Measurements from ENCODE around the gene FAM219A. TPM values are rescaled to one million over a fixed set of nuclear protein-coding genes. Genes with fewer than 3 reads are reported as not detected.

The FAM219A gene
- total RNA-seq, 1 experiment from 2014 or later = 17.1 TPM

GRCh38 chr9:34396276-34397214 is 61.8 kb downstream of the FAM219A start:
- Histone ChIP-seq H3K9ac (ENCODE audit: low read length) (no peak overlapping the region), H2AFZ (ENCODE audit: low read length) (no peak overlapping the region), H3K36me3 (ENCODE audit: low read depth, low read length) (no peaks in the 10 kb centered on the region), H3K27me3 (ENCODE audit: low read length) (no peaks in the 10 kb centered on the region), H4K20me1 (ENCODE audit: low read length) (no peaks in the 10 kb centered on the region), H3K4me2 (ENCODE audit: low read length) (no peak overlapping the region), H3F3A (ENCODE audit: low read length, unreplicated experiment) (no peaks in the 10 kb centered on the region), H3K9me3 (ENCODE audit: low read length) (no peaks in the 10 kb centered on the region), H3K4me1 (ENCODE audit: insufficient read depth, low read length) (no peaks in the 10 kb centered on the region), H3K9me2 (replicated peaks; ENCODE audit: low read length) (no peaks in the 10 kb centered on the region), H3K27ac (ENCODE audit: low read length) (no peak overlapping the region), H3K4me3 (ENCODE audit: low read length) (no peak overlapping the region), H3K79me2 (ENCODE audit: low read length) (no peaks in the 10 kb centered on the region)
- ATAC-seq (no peak), DNase-seq (no peak)
- intact Hi-C loops (cut with micrococcal nuclease) = no loop called here
- no TSS peak for BruUV-seq (replicated peaks)
- no peak for TF ChIP-seq EZH2 (IDR thresholded peaks at IDR 0.05; ENCODE audit: low read length, unreplicated experiment)
- no peak for TF ChIP-seq EZH2phosphoT487 (IDR thresholded peaks at IDR 0.05; ENCODE audit: borderline replicate concordance, low read length)
- TF ChIP-seq CTCF (conservative IDR thresholded peaks at IDR 0.05; ENCODE audit: low read depth, low read length) = no peak
- CTCF ChIA-PET = no interaction called here
- POLR2A ChIA-PET (ENCODE audit: unreplicated experiment) = no interaction called here

DNA sequence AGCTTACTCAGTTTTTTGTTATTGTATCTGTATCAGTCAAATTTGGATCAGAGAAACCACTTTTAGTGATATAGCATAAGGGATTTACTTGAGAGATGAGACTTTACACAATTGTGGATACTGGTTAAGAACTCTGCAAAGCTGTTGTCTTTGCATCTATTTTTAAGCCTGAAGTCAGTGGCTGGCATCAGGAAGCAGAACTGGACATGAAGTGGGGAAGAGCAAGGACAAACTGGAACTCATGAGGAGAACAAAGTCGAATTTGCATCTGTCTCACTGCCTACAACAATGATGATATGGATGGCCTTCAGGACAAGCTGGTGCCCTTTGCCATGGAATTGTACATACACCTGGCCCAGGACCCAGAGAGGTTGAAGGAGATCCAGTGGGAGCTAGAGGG is 65.9 kb downstream of the FAM219A start:
- Histone ChIP-seq H4K20me1 (ENCODE audit: low read length) (no peaks in the 10 kb centered on the region), H3K4me3 (ENCODE audit: low read length) (no peak overlapping the region), H3K4me1 (ENCODE audit: insufficient read depth, low read length) (no peaks in the 10 kb centered on the region), H3K4me2 (ENCODE audit: low read length) (no peak overlapping the region), H3K27me3 (ENCODE audit: low read length) (no peaks in the 10 kb centered on the region), H2AFZ (ENCODE audit: low read length) (no peak overlapping the region), H3K9me2 (replicated peaks; ENCODE audit: low read length) (no peaks in the 10 kb centered on the region), H3F3A (ENCODE audit: low read length, unreplicated experiment) (no peaks in the 10 kb centered on the region), H3K27ac (ENCODE audit: low read length) (no peak overlapping the region), H3K36me3 (ENCODE audit: low read depth, low read length) (no peaks in the 10 kb centered on the region), H3K9me3 (ENCODE audit: low read length) (no peaks in the 10 kb centered on the region), H3K9ac (ENCODE audit: low read length) (no peak overlapping the region), H3K79me2 (ENCODE audit: low read length) (no peaks in the 10 kb centered on the region)
- intact Hi-C loops (cut with micrococcal nuclease) = no loop called here
- POLR2A ChIA-PET (ENCODE audit: unreplicated experiment) = no interaction called here
- CTCF ChIA-PET = no interaction called here
- no TSS peak for BruUV-seq (replicated peaks)
- no peak for DNase-seq
- TF ChIP-seq EZH2 (IDR thresholded peaks at IDR 0.05; ENCODE audit: low read length, unreplicated experiment) = no peak
- TF ChIP-seq EZH2phosphoT487 (IDR thresholded peaks at IDR 0.05; ENCODE audit: borderline replicate concordance, low read length) = no peak
- no peak for TF ChIP-seq CTCF (conservative IDR thresholded peaks at IDR 0.05; ENCODE audit: low read depth, low read length)
- ATAC-seq = no peak

DNA sequence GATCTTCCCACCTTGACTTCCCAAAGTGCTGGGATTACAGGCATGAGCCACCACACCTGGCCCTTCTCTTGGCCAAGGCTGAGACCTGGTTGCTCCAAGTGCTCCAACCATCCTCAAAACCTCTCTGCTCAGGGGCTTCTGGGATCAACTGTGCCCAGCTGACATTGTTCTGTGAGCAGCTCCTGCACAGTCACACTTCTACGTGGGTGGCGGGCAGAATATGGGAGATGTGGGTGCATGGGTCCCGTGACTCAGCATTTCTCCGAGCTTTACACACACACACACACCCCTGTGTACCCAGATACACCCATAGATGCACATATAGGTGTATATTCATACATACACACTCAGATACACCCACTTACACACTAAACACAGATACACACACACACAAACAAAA is 71.1 kb downstream of the FAM219A start:
- CTCF ChIA-PET = no interaction called here
- no peak for DNase-seq

More for the DNA sequence above, 71.1 kb downstream of the FAM219A start:
- H3K9ac ChIP-seq (ENCODE audit: low read length) = no peak overlapping the region
- intact Hi-C loops (cut with micrococcal nuclease) = no loop called here
- no peaks in the 10 kb centered on the region for H3K9me3 ChIP-seq (ENCODE audit: low read length)
- no peaks in the 10 kb centered on the region for H3F3A ChIP-seq (ENCODE audit: low read length, unreplicated experiment)
- H3K9me2 ChIP-seq (replicated peaks; ENCODE audit: low read length) = no peaks in the 10 kb centered on the region
- no peak overlapping the region for H3K27ac ChIP-seq (ENCODE audit: low read length)
- no peaks in the 10 kb centered on the region for H3K36me3 ChIP-seq (ENCODE audit: low read depth, low read length)
- TF ChIP-seq CTCF (conservative IDR thresholded peaks at IDR 0.05; ENCODE audit: low read depth, low read length) (no peak), EZH2phosphoT487 (IDR thresholded peaks at IDR 0.05; ENCODE audit: borderline replicate concordance, low read length) (no peak), EZH2 (IDR thresholded peaks at IDR 0.05; ENCODE audit: low read length, unreplicated experiment) (no peak)
- no peaks in the 10 kb centered on the region for H3K79me2 ChIP-seq (ENCODE audit: low read length)
- no peak overlapping the region for H3K4me3 ChIP-seq (ENCODE audit: low read length)
- no peak overlapping the region for H3K4me2 ChIP-seq (ENCODE audit: low read length)
- no peak overlapping the region for H2AFZ ChIP-seq (ENCODE audit: low read length)
- no peak for ATAC-seq
- H4K20me1 ChIP-seq (ENCODE audit: low read length) = no peaks in the 10 kb centered on the region
- no TSS peak for BruUV-seq (replicated peaks)
- POLR2A ChIA-PET (ENCODE audit: unreplicated experiment) = no interaction called here
- no peaks in the 10 kb centered on the region for H3K27me3 ChIP-seq (ENCODE audit: low read length)
- H3K4me1 ChIP-seq (ENCODE audit: insufficient read depth, low read length) = no peaks in the 10 kb centered on the region
